GM12892 (cell line): ENCODE results near the gene ODF2.

ENCODE experiments used
- POLR2A ChIP-seq: IDR thresholded peaks from 2 replicates; pipeline ENCODE4 v1.6.1; 2011; ENCODE audit warnings: low read depth, low read length, control low read depth
- POLR2AphosphoS5 ChIP-seq: IDR thresholded peaks from 2 replicates; pipeline ENCODE4 v1.6.1; 2011; ENCODE audit warnings: low read depth, low read length, control low read depth

- TF ChIP-seq POLR2A: no peak
- TF ChIP-seq POLR2AphosphoS5: no peak
Observed at GRCh38 chr9:128499920-128500319, 44.1 kb downstream of the ODF2 start.
